WTC11 (cell line): Measurements from ENCODE around the gene ZMYND12.

Experiments used
- CREB1 ChIP-seq: sonication (generic); formaldehyde crosslinking; IDR thresholded peaks from 2 replicates; pipeline ENCODE4 v1.8.0; 2023; ENCODE audit warnings: mild to moderate bottlenecking, missing genetic modification reagents
- CTCF ChIP-seq: fragments of 200-600 bp; IDR thresholded peaks from 2 replicates; pipeline ENCODE4 v1.8.0; 2022; ENCODE audit warnings: antibody characterized with exemption
- E2F1 ChIP-seq: sonication (generic); formaldehyde crosslinking; IDR thresholded peaks from 2 replicates; pipeline ENCODE4 v1.8.0; 2022; ENCODE audit warnings: mild to moderate bottlenecking, missing genetic modification reagents
- FOXP1 ChIP-seq: sonication (generic); formaldehyde crosslinking; IDR thresholded peaks from 2 replicates; pipeline ENCODE4 v1.8.0; 2022; ENCODE audit warnings: missing genetic modification reagents, mild to moderate bottlenecking, moderate library complexity, borderline replicate concordance
- JAZF1 ChIP-seq: fragments of 250-450 bp; sonication (Bioruptor Pico); IDR thresholded peaks from 2 replicates; pipeline ENCODE4 v1.9.0; 2021; ENCODE audit warnings: moderate library complexity, mild to moderate bottlenecking, inconsistent platforms
- MAX ChIP-seq: sonication (generic); formaldehyde crosslinking; IDR thresholded peaks from 2 replicates; pipeline ENCODE4 v1.8.0; 2022; ENCODE audit warnings: mild to moderate bottlenecking, missing genetic modification reagents
- NFE2L1 ChIP-seq: sonication (generic); formaldehyde crosslinking; IDR thresholded peaks from 2 replicates; pipeline ENCODE4 v1.8.1; 2023; ENCODE audit warnings: missing genetic modification reagents
- NFYB ChIP-seq: sonication (generic); formaldehyde crosslinking; conservative IDR thresholded peaks from 2 replicates; pipeline ENCODE4 v1.8.0; 2022; ENCODE audit warnings: low read depth, missing genetic modification reagents
- PREB ChIP-seq: sonication (generic); formaldehyde crosslinking; IDR thresholded peaks from 2 replicates; pipeline ENCODE4 v1.8.1; 2022; ENCODE audit warnings: mild to moderate bottlenecking, missing genetic modification reagents, moderate library complexity, borderline replicate concordance
- PRRX2 ChIP-seq: fragments of 250-450 bp; sonication (Bioruptor Pico); IDR thresholded peaks from 2 replicates; pipeline ENCODE4 v1.8.0; 2021; ENCODE audit warnings: mild to moderate bottlenecking
- SMAD3 ChIP-seq: sonication (generic); formaldehyde crosslinking; IDR thresholded peaks from 2 replicates; pipeline ENCODE4 v1.8.0; 2022; ENCODE audit warnings: missing genetic modification reagents, mild to moderate bottlenecking, borderline replicate concordance
- TP53 ChIP-seq: sonication (generic); formaldehyde crosslinking; IDR thresholded peaks from 2 replicates; pipeline ENCODE4 v1.8.1; 2023; ENCODE audit warnings: mild to moderate bottlenecking, missing genetic modification reagents
- USF1 ChIP-seq: sonication (generic); formaldehyde crosslinking; IDR thresholded peaks from 2 replicates; pipeline ENCODE4 v1.8.0; 2022; ENCODE audit warnings: mild to moderate bottlenecking, missing genetic modification reagents
- USF2 ChIP-seq: sonication (generic); formaldehyde crosslinking; IDR thresholded peaks from 2 replicates; pipeline ENCODE4 v1.8.1; 2023; ENCODE audit warnings: mild to moderate bottlenecking, missing genetic modification reagents, moderate library complexity

- TF ChIP-seq CTCF (no peak), JAZF1 (CRISPR knock-in tag) (no peak), MAX (CRISPR knock-in tag) (no peak), PRRX2 (CRISPR knock-in tag) (no peak), E2F1 (CRISPR knock-in tag) (no peak), SMAD3 (CRISPR knock-in tag) (no peak), USF2 (CRISPR knock-in tag) (no peak), FOXP1 (no peak), TP53 (CRISPR knock-in tag) (no peak), CREB1 (CRISPR knock-in tag) (no peak), NFYB (CRISPR knock-in tag) (no peak), USF1 (no peak), PREB (CRISPR knock-in tag) (no peak), NFE2L1 (CRISPR knock-in tag) (no peak)
Observed at GRCh38 chr1:42431514-42431913, 24.3 kb downstream of the ZMYND12 start.
